GM12892 (cell line): Measurements from ENCODE around the gene EOLA1.
"Not testable (repeated sequence)": the region's sequence is repeated elsewhere in the genome, so short reads cannot be mapped to it uniquely, and the experiment has no call there.

Experiments used
- POLR2A ChIP-seq: IDR thresholded peaks from 2 replicates; pipeline ENCODE4 v1.6.1; 2011; ENCODE audit warnings: low read depth, low read length, control low read depth
- POLR2AphosphoS5 ChIP-seq: IDR thresholded peaks from 2 replicates; pipeline ENCODE4 v1.6.1; 2011; ENCODE audit warnings: low read depth, low read length, control low read depth
- TAF1 ChIP-seq: IDR thresholded peaks from 2 replicates; pipeline ENCODE4 v1.6.1; 2011; ENCODE audit warnings: low read depth, mild to moderate bottlenecking, control low read depth, low read length, borderline replicate concordance

- TF ChIP-seq POLR2A, TAF1, POLR2AphosphoS5: not testable (repeated sequence)
Measured at GRCh38 chrX:149502923-149503322, 37.9 kb upstream of the EOLA1 start.
